ENCODE data around the gene NGF.

GRCh38 chr1:115251340-115251748 is 86.7 kb downstream of the NGF start:
- TF ChIP-seq CTCF (IDR thresholded peaks at IDR 0.05) (no peak), POLR2A (IDR thresholded peaks at IDR 0.05; ENCODE audit: low read depth) (no peak), POLR2AphosphoS5 (IDR thresholded peaks at IDR 0.05) (no peak), EP300 (IDR thresholded peaks at IDR 0.05) (no peak)
